GM12873 (cell line): ENCODE results near the gene PRSS33.

Experiments used
- CTCF ChIP-seq: IDR thresholded peaks from 2 replicates; pipeline ENCODE4 v1.5.1; 2012; ENCODE audit warnings: low read depth, mild to moderate bottlenecking, moderate library complexity, low read length, control low read depth; ENCODE audit not compliant: insufficient read depth; ENCODE audit errors: missing control alignments

Gene PRSS33

GRCh38 chr16:2825906-2826305 lies 38.5 kb upstream of the PRSS33 start:
- TF ChIP-seq CTCF: no peak

GRCh38 chr16:2825049-2825742 lies 37.8 kb upstream of the PRSS33 start:
- no peak for TF ChIP-seq CTCF

GRCh38 chr16:2824626-2825025 lies 37.3 kb upstream of the PRSS33 start:
- TF ChIP-seq CTCF: no peak

GRCh38 chr16:2822496-2822895 lies 35.1 kb upstream of the PRSS33 start:
- TF ChIP-seq CTCF: no peak

GRCh38 chr16:2822158-2822495 lies 34.8 kb upstream of the PRSS33 start:
- no peak for TF ChIP-seq CTCF

- TF ChIP-seq CTCF: no peak
These were observed 34.3 kb upstream of the PRSS33 start for GRCh38 chr16:2821487-2822157.

GRCh38 chr16:2820836-2821486 lies 33.6 kb upstream of the PRSS33 start:
- no peak for TF ChIP-seq CTCF
